Parathyroid adenoma (tissue), 2 donors: Measurements from ENCODE around the gene DHRSX.
A peak's percentile ranks its signal among the peaks of the same experiment; 100 is the strongest.

ENCODE experiments used
- H2AFZ ChIP-seq: fragments of 300-600 bp; sonication (generic); one replicate; pipeline ENCODE4 v1.7.0; 2017; ENCODE audit warnings: antibody characterized with exemption, mild to moderate bottlenecking
- H3K27ac ChIP-seq: fragments of 300-600 bp; sonication (generic); one replicate; pipeline ENCODE4 v1.7.0; 2017
- H3K27me3 ChIP-seq: fragments of 300-600 bp; sonication (generic); one replicate; pipeline ENCODE4 v1.7.0; 2017; ENCODE audit warnings: low read length; ENCODE audit not compliant: control insufficient read depth, insufficient read depth
- H3K36me3 ChIP-seq: fragments of 300-600 bp; sonication (generic); one replicate; pipeline ENCODE4 v1.7.0; 2017; ENCODE audit warnings: low read length; ENCODE audit not compliant: control insufficient read depth, insufficient read depth
- H3K4me1 ChIP-seq: fragments of 300-600 bp; sonication (generic); one replicate; pipeline ENCODE4 v1.7.0; 2017; ENCODE audit warnings: control low read depth
- H3K4me2 ChIP-seq: fragments of 300-600 bp; sonication (generic); one replicate; pipeline ENCODE4 v1.7.0; 2017; ENCODE audit warnings: low read length
- H3K4me3 ChIP-seq: fragments of 300-600 bp; sonication (generic); one replicate; pipeline ENCODE4 v1.7.0; 2017; ENCODE audit warnings: low read depth, low read length
- H3K79me2 ChIP-seq: fragments of 300-600 bp; sonication (generic); one replicate; pipeline ENCODE4 v1.7.0; 2017; ENCODE audit warnings: control low read depth
- H3K9ac ChIP-seq: fragments of 300-600 bp; sonication (generic); one replicate; pipeline ENCODE4 v1.7.0; 2017; ENCODE audit warnings: mild to moderate bottlenecking
- H3K9me3 ChIP-seq: fragments of 300-600 bp; sonication (generic); one replicate; pipeline ENCODE4 v1.7.0; 2017; ENCODE audit warnings: low read length; ENCODE audit not compliant: control insufficient read depth
- TF ChIP-seq, protein P1 (sequence below): fragments of 300-600 bp; sonication (generic); IDR thresholded peaks from one replicate; pipeline ENCODE4 v1.7.0; 2017; ENCODE audit warnings: antibody characterized with exemption, mild to moderate bottlenecking
- donor health status: primary hyperparathyroidism.

The DHRSX gene, protein sequence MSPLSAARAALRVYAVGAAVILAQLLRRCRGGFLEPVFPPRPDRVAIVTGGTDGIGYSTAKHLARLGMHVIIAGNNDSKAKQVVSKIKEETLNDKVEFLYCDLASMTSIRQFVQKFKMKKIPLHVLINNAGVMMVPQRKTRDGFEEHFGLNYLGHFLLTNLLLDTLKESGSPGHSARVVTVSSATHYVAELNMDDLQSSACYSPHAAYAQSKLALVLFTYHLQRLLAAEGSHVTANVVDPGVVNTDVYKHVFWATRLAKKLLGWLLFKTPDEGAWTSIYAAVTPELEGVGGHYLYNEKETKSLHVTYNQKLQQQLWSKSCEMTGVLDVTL

DNA sequence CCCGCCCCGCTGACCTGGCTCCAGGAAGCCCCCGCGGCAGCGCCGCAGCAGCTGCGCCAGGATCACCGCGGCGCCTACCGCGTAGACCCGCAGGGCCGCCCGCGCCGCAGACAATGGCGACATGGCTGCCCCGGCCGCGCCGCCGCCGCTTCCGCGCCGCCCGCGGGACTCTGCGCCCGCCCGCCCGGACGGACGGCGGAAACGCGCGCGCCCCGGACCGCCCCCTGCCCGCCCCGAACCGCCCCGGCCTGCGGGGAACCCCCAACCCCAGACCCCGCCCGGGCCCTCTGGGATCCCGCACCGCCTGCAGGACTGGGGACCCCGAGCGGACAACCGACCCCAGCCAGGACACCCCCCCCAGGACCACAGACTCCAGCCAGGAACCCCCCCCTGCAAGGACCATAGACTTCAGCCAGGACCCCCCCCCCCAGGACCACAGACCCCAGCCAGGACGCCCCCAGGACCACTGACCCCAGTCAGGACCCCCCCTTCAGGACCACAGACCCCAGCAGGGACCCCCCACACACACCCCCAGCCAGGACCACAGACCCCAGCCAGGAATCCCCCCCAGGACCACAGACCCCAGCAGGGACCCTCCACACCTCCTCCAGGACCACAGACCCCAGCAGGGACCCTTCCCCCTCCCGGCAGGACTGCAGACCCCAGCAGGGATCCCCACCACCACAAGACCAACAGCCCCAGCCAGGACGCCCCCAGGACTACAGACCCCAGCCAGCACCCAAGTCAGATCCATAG lies at the start of gene DHRSX, which contains the start of gene ZBED1:
TSS of gene DHRSX (minus strand) at position 174 of the 756 bp plus-strand sequence. CDS start at position 123, 51 bp downstream.
TSS of gene ZBED1 (minus strand) at position 174 of the 756 bp plus-strand sequence. CDS start 10,257 bp downstream, outside the sequence.
- H3K79me2 ChIP-seq, result no peaks in the 10 kb centered on the region
- no peak within 1 kb of the TSS for H3K9ac ChIP-seq
- no peaks in the 10 kb centered on the region for H3K36me3 ChIP-seq
- H3K9me3 ChIP-seq, result no peaks in the 10 kb centered on the region
- peak within 1 kb of the TSS; percentile 82 for H3K27ac ChIP-seq
- H3K4me1 ChIP-seq, result no peaks in the 10 kb centered on the region
- peak within 1 kb of the TSS; percentile 67 for H3K4me3 ChIP-seq
- TF ChIP-seq, protein P1, sequence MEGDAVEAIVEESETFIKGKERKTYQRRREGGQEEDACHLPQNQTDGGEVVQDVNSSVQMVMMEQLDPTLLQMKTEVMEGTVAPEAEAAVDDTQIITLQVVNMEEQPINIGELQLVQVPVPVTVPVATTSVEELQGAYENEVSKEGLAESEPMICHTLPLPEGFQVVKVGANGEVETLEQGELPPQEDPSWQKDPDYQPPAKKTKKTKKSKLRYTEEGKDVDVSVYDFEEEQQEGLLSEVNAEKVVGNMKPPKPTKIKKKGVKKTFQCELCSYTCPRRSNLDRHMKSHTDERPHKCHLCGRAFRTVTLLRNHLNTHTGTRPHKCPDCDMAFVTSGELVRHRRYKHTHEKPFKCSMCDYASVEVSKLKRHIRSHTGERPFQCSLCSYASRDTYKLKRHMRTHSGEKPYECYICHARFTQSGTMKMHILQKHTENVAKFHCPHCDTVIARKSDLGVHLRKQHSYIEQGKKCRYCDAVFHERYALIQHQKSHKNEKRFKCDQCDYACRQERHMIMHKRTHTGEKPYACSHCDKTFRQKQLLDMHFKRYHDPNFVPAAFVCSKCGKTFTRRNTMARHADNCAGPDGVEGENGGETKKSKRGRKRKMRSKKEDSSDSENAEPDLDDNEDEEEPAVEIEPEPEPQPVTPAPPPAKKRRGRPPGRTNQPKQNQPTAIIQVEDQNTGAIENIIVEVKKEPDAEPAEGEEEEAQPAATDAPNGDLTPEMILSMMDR, result no peak
- H3K4me2 ChIP-seq, result peak within 1 kb of the TSS; percentile 64
- no peaks in the 10 kb centered on the region for H3K27me3 ChIP-seq
- H2AFZ ChIP-seq, result peak within 1 kb of the TSS; percentile 86

DNA sequence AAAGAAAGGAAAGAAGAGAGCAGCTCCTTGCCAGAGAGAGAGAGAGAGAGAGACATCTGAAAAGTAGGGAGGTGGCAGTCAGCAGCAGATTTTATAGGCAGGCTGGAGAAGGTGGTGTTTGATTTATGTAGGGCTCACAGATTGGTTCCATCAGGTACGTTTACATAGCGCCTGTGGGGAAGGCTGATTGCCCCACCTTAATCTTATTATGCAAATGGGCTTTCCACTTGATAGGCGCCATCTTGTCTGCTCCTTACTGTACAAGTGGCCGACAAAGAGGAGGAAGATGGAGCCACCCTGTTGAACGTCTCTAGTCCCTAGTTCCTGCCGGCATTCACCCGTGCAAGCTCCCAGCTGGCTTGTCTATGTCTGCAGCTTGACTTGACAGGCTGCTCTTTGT lies 49.1 kb upstream of the DHRSX start:
- no peak overlapping the region for H3K9ac ChIP-seq
- no peaks in the 10 kb centered on the region for H3K36me3 ChIP-seq
- no peak overlapping the region for H3K27ac ChIP-seq
- H3K27me3 ChIP-seq, result no peaks in the 10 kb centered on the region
- no peaks in the 10 kb centered on the region for H3K9me3 ChIP-seq
- H3K79me2 ChIP-seq, result no peaks in the 10 kb centered on the region
- TF ChIP-seq, protein P1, result no peak
- H3K4me2 ChIP-seq, result no peak overlapping the region
- no peak overlapping the region for H2AFZ ChIP-seq
- no peak overlapping the region for H3K4me3 ChIP-seq
- no peaks in the 10 kb centered on the region for H3K4me1 ChIP-seq

DNA sequence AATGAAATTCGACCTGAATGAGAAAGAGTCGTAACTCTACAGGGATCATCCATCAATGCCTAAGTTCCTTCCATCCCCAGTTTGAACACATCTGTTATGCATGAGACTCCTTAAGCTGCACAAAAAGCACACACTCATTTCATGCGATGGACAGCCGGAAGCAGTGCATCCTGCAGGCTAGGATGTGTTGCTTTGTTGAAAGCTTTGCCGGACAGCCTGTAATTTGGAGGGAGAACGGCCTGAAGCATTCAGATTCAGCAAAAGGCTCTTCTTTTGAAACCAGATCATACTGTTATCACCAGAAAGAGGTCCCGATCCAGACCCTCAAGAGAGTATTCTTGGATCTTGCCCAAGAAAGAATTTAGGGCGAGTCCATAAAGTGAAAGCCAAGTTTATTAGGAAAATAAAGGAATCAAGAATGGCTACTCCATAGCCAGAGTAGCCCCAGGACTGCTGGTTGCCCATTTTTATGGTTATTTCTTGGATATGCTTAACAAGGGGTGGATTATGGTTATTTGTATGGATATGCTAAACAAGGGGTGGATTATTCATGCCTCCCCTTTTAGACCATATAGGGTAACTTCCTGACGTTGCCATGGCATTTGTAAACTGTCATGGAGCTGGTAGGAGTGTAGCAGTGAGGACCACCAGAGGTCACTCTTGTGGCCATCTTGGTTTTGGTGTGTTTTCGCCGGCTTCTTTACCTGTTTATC lies 48.1 kb upstream of the DHRSX start:
- H3K9ac ChIP-seq, result no peak overlapping the region
- no peaks in the 10 kb centered on the region for H3K4me1 ChIP-seq
- TF ChIP-seq, protein P1, result no peak
- no peaks in the 10 kb centered on the region for H3K27me3 ChIP-seq
- H3K79me2 ChIP-seq, result no peaks in the 10 kb centered on the region
- H3K4me2 ChIP-seq, result no peak overlapping the region
- H3K27ac ChIP-seq, result no peak overlapping the region
- no peaks in the 10 kb centered on the region for H3K9me3 ChIP-seq
- H3K36me3 ChIP-seq, result no peaks in the 10 kb centered on the region
- no peak overlapping the region for H2AFZ ChIP-seq
- H3K4me3 ChIP-seq, result no peak overlapping the region

DNA sequence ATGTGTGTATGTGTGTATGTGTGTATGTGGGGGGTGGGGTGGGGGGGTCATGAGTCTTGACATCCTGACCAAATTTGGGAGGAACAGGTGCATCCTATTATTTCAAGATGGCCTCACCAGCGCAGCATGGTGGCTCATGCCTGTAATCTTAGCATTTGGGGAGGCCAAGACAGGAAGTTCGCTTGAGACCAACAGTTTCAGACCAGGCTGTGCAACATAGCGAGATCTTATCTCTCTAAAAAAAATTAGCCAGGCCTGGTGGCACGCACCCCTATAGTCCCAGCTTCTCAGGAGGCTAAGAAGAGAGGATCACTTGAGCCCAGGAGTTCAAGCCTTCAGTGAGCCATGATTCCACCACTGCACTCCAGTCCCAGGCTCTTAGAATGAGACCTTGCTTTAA lies 47.0 kb upstream of the DHRSX start:
- Histone ChIP-seq H3K9me3 (no peaks in the 10 kb centered on the region), H2AFZ (no peak overlapping the region), H3K27ac (no peak overlapping the region), H3K9ac (no peak overlapping the region), H3K79me2 (no peaks in the 10 kb centered on the region), H3K36me3 (no peaks in the 10 kb centered on the region), H3K4me2 (no peak overlapping the region), H3K4me3 (no peak overlapping the region), H3K27me3 (no peaks in the 10 kb centered on the region), H3K4me1 (no peaks in the 10 kb centered on the region)
- TF ChIP-seq, protein P1, result no peak
